ENCODE results near the gene TNFRSF17.

TNFRSF17 gene

DNA sequence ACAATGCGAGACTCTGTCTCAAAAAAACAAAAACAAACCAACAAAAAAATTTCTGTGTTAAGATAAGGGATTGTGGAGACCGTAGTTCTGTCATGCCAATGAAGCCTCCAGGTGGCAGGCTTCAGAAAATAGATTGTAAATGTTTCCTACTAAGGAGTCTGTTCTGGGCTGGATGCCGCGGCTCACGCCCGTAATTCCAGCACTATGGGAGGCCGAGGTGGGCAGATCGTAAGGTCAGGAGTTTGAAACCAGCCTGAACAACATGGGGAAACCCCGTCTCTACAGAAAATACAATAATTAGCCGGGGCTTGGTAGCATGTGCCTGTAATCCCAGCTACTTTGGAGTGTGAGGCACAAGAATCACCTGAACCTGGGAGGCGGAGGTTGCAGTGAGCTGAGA, 7.1 kb downstream of the TNFRSF17 start:
- no peak for DNase-seq

GRCh38 chr16:11973070-11973469, 8.1 kb downstream of the TNFRSF17 start:
- no peak for DNase-seq

DNA sequence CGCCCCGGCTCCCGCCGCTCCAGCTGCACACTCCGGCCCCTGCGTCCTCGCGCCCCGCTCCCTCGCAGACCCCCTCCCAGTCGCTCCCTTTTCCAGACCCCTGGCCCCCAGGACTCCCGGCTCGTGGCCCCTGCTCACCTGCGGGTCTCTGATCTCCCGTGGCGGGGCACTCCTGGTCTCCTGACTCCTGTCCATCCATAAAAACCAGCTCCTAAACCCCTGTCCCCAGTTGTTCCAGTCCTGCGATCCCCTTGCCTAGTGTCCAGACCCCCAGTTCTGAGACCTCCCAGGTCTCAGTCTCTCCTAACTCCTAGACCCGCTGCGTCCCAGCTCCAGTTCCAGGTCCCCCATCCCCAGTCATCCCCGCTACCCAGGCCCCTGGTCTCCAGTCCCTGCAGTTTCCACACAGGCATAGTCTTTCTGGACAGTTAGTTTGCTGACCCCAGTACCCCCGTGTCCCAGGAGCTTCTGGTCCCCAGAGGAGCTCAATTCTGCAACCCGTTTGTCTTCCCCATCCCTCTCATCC, 11.9 kb downstream of the TNFRSF17 start:
- no peak for DNase-seq

- DNase-seq = no peak
These were observed 12.5 kb downstream of the TNFRSF17 start for GRCh38 chr16:11977376-11978041.

- DNase-seq = no peak
These were observed 13.1 kb downstream of the TNFRSF17 start for GRCh38 chr16:11978080-11978479.

DNA sequence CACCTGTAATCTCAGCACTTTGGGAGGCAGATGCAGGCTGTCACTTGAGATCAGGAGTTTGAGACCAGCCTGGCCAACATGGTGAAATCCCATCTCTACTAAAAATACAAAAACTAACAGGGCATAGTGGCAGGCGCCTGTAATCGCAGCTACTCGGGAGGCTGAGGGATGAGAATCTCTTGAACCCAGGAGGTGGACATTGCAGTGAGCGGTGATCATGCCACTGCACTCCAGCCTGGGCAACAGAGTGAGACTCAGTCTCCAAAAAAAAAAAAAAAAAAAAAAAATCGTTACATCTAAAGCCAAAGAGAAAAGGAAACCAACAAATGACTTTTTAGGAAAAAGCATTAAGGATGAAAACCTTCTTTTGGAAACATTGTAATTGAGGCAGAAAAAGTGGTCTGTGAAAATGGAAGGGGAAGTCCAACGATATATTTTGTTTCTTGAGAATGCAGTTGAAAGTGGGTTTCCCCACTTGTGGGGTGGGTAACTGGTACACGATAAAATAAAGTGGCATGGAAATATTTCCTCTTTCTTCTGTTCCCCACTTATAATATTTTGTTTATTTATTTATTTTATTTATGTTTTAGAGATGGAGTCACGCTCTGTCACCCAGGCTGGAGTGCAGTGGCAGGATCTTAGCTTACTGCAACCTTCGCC, 14.1 kb downstream of the TNFRSF17 start:
- DNase-seq = no peak

GRCh38 chr16:11980136-11980844, 15.3 kb downstream of the TNFRSF17 start:
- DNase-seq = no peak

DNA sequence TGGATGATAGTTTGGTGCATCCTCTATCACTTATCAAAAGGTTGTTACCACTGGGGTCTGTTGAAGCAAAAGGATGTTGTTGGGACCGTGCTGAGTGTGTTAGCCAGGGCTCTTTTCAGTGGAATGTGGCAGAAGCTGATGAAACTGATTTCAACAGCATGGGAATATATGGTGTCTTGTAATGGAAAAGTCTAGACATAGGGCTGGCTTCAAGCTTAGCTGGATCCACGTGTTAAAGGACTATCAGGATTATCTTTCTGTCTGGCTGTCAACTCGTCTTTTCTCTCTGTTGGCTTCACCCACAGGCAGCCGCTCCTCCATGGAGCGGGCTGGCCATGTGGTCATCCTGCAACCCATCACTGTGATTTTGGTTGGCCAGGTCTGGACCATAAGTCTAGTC, 20.2 kb downstream of the TNFRSF17 start:
- DNase-seq = no peak

DNA sequence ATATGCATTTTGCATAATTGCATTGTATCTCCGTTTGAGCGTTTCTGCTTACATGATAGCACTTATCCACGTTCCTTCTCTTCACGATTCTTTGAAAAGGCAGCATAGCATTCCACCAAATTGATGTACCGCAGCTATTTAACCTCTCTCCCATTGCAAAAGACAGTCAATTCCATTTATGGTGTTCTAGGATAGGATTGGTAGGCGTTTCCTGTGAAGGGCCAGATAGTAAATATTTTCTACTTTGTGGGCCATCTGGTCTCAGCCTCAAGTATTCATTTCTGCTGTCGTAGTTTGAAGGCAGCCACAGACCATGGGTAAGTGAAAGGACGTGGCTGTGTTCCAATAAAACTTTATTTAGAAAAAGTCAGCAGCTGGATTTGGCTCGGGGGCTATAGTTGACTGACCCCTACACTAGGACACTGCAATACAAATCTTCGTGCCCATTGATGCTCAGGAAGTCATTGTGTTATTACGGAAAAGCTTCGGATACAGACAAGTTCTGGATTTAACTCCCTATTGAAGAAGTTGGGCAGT, 21.6 kb downstream of the TNFRSF17 start:
- DNase-seq = no peak

DNA sequence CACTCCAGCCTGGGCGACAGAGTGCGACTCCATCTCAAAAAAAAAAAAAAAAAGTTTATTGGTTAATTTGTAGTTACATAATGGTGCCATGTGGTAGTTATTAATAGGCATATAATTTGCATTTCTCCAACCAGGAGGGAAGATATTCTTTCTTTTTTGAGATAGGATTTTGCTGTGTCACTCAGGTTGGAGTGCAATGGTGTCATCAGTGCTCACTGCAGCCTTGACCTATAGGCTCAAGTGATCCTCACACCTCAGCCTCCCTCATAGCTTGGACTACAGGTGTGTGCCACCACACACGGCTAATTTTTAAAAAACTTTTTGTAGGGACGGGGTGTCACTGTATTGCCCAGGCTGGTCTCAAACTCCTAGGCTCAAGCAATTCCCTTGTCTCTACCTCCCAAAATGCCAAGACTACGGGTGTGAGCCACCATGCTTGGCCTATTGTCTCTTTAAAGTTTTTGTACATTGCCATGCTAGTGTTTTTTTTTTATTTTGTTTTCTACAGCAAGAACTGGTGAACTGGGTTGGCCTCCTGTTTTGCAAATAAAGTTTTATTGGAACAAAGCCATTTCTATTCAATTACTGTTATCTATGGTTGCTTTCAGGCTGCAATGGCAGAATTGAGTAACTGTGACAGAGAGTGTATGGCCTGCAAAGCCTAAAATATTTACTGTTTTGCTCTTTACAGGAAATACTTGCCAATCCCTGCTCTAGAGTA, 23.4 kb downstream of the TNFRSF17 start:
- DNase-seq = no peak

GRCh38 chr16:11990702-11991390, 25.8 kb downstream of the TNFRSF17 start:
- DNase-seq = no peak

GRCh38 chr16:11992008-11992584, 27.1 kb downstream of the TNFRSF17 start:
- DNase-seq = no peak

DNA sequence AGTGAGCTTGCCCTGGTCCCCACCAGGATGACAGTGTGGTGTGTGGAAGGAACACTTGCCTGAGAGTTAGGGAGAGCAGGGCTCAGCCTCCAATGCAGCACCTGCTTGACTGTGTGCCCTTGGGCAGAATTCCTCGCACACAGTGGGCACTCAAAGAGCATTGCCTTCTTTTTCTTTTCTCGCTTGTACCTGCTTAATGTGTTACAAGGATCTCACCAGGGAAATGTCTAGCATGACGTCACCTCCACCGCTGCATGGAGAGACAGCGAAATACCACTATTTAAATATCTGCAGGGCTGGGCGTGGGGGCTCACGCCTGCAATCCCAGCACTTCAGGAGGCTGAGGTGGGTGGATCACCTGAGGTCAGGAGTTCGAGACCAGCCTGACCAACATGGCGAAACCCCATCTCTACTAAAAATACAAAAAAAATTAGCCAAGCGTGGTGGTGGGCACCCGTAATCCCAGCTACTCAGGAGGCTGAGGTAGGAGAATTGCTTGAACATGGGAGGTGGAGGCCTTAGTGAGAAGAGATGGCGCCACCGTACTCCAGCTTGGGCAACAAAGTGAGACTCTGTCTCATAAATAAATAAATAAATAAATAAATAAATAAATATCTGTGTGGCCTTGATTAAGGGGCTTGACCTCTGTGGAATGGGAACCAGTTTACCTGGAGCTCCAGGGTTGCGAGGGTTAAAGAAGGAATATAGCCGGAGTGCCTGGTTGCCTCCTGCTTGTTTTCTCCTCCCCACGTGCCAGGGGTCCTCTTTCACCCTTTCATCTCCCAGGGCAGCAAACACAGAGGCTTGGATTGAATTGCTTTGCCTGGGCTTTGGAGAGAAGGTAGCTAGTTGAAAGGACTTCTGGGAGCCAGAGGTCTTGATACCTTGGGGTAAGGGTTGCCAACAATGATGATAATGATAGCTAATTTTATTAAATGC, 27.8 kb downstream of the TNFRSF17 start:
- no peak for DNase-seq

GRCh38 chr16:11994143-11995119, 29.4 kb downstream of the TNFRSF17 start:
- DNase-seq = no peak

GRCh38 chr16:11996433-11997330, 31.7 kb downstream of the TNFRSF17 start:
- no peak for DNase-seq

DNA sequence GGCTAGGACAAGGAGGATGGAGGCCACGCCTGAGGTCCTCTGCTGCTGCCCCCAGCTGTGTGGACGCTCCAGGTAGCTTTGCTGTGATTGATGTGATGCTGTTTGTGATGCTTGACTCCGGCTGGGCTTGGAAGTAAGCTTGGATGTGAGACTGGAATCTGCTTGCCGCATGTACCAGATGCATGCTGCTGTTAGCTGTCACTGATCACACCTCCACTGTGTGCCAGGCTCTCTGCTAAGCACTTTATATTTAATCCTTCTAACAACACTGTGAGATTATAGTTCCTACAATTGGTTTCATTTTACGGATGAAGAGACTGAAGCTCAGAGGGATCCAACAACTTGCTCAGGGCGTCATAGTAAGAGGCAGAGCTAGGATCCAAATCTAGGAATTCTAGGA, 35.0 kb downstream of the TNFRSF17 start:
- no peak for DNase-seq

DNA sequence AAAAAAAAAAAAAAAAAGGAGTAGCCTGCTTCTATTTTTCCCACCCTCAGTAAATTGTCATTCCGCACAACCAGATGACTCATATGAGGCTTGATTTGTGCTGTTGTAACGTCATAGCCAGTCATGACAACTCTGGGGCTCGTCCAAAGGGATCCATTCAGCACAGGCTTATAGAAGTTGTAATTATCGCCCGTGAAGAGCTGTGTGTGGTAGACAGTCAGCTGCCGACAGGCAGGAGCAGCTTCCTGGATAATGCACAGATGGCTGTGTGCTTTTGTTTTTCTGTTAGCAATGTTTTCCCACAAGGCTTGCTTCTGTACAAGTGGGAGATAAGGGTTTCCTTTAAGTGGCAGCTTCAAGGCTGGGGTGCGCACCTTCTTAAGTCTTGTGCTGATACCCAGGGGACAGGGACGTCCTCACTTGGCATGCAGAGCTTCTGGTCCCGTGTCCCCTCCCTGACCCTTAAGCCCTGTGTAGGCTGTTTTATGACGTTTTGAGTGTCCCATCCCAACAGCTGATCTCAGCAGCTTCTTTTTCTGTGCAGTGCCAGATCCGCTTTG, 37.5 kb downstream of the TNFRSF17 start:
- DNase-seq = no peak

- no peak for DNase-seq
These were observed 41.6 kb downstream of the TNFRSF17 start for GRCh38 chr16:12006637-12007036.
